ENCODE results near the gene OR2A2. TPM values are rescaled to one million over a fixed set of nuclear protein-coding genes. Genes with fewer than 3 reads are reported as not detected.

OR2A2 gene
- total and polyA plus RNA-seq, 7 experiments from 2014 or later, result not detected

- Histone ChIP-seq H3K27ac (ENCODE audit: low read depth, low read length) (no peak overlapping the region), H3K36me3 (ENCODE audit: control insufficient read depth in 2 of 3, insufficient read depth in 3 of 3, low read length in 3 of 3) (no peaks in the 10 kb centered on the region), H3K4me3 (ENCODE audit: low read length) (no peak overlapping the region), H3K4me1 (ENCODE audit: control insufficient read depth in 2 of 2, insufficient read depth in 2 of 2, low read length in 2 of 2) (no peaks in the 10 kb centered on the region), H3K9me3 (ENCODE audit: control insufficient read depth in 2 of 3, low read length in 3 of 3) (no peaks in the 10 kb centered on the region), H3K27me3 (ENCODE audit: control insufficient read depth in 2 of 2, insufficient read depth in 2 of 2, low read length in 2 of 2) (no peaks in the 10 kb centered on the region)
- intact Hi-C loops (cut with micrococcal nuclease), result no loop called here
- H3K4me1 Mint-ChIP-seq, result no peaks in the 10 kb centered on the region
- DNase-seq (no peak), ATAC-seq (no peak)
- H3K27me3 Mint-ChIP-seq, result peaks cover 0 to 10% (median 7%) of the 10 kb centered on the region in 5 donors
- no peak overlapping the region for H3K27ac Mint-ChIP-seq
- H3K36me3 Mint-ChIP-seq, result no peaks in the 10 kb centered on the region
- H3K9me3 Mint-ChIP-seq, result no peaks in the 10 kb centered on the region
- no peak overlapping the region for H3K4me3 Mint-ChIP-seq
- ChIA-PET POLR2A (no interaction called here), CTCF (no interaction called here)
Measured at GRCh38 chr7:144133307-144133706, 23.9 kb downstream of the OR2A2 start.

GRCh38 chr7:144134116-144134515 lies 24.7 kb downstream of the OR2A2 start:
- ChIA-PET POLR2A (no interaction called here), CTCF (no interaction called here)
- DNase-seq, result no peak
- no peak overlapping the region for H3K27ac Mint-ChIP-seq
- intact Hi-C loops (cut with micrococcal nuclease), result no loop called here
- Histone ChIP-seq H3K4me1 (ENCODE audit: control insufficient read depth in 2 of 2, insufficient read depth in 2 of 2, low read length in 2 of 2) (no peaks in the 10 kb centered on the region), H3K36me3 (ENCODE audit: control insufficient read depth in 2 of 3, insufficient read depth in 3 of 3, low read length in 3 of 3) (no peaks in the 10 kb centered on the region), H3K27ac (ENCODE audit: low read depth, low read length) (no peak overlapping the region), H3K27me3 (ENCODE audit: control insufficient read depth in 2 of 2, insufficient read depth in 2 of 2, low read length in 2 of 2) (no peaks in the 10 kb centered on the region), H3K9me3 (ENCODE audit: control insufficient read depth in 2 of 3, low read length in 3 of 3) (no peaks in the 10 kb centered on the region), H3K4me3 (ENCODE audit: low read length) (no peak overlapping the region)
- no peak for ATAC-seq
- H3K36me3 Mint-ChIP-seq, result no peaks in the 10 kb centered on the region
- H3K4me3 Mint-ChIP-seq, result no peak overlapping the region
- H3K27me3 Mint-ChIP-seq, result peaks cover 0 to 10% (median 5%) of the 10 kb centered on the region in 5 donors
- H3K4me1 Mint-ChIP-seq, result no peaks in the 10 kb centered on the region
- no peaks in the 10 kb centered on the region for H3K9me3 Mint-ChIP-seq

GRCh38 chr7:144137501-144137900 lies 28.1 kb downstream of the OR2A2 start:
- H3K4me1 Mint-ChIP-seq, result no peaks in the 10 kb centered on the region
- POLR2A ChIA-PET, result no interaction called here
- H3K9me3 Mint-ChIP-seq, result peaks cover 0 to 3% (median 0%) of the 10 kb centered on the region in 11 donors
- no peak overlapping the region for H3K4me3 Mint-ChIP-seq
- Histone ChIP-seq H3K9me3 (ENCODE audit: control insufficient read depth in 2 of 3, low read length in 3 of 3) (no peaks in the 10 kb centered on the region), H3K27ac (ENCODE audit: low read depth, low read length) (no peak overlapping the region), H3K36me3 (ENCODE audit: control insufficient read depth in 2 of 3, insufficient read depth in 3 of 3, low read length in 3 of 3) (no peaks in the 10 kb centered on the region), H3K4me1 (ENCODE audit: control insufficient read depth in 2 of 2, insufficient read depth in 2 of 2, low read length in 2 of 2) (no peaks in the 10 kb centered on the region), H3K27me3 (ENCODE audit: control insufficient read depth in 2 of 2, insufficient read depth in 2 of 2, low read length in 2 of 2) (no peaks in the 10 kb centered on the region), H3K4me3 (ENCODE audit: low read length) (no peak overlapping the region)
- no peaks in the 10 kb centered on the region for H3K36me3 Mint-ChIP-seq
- no peak overlapping the region for H3K27ac Mint-ChIP-seq
- CTCF ChIA-PET, result no interaction called here
- ATAC-seq (no peak), DNase-seq (no peak)
- peaks cover 0 to 14% (median 5%) of the 10 kb centered on the region in 5 donors for H3K27me3 Mint-ChIP-seq
- intact Hi-C loops (cut with micrococcal nuclease), result no loop called here

GRCh38 chr7:144142187-144142586 lies 32.8 kb downstream of the OR2A2 start:
- Histone ChIP-seq H3K4me1 (ENCODE audit: control insufficient read depth in 2 of 2, insufficient read depth in 2 of 2, low read length in 2 of 2) (no peaks in the 10 kb centered on the region), H3K9me3 (ENCODE audit: control insufficient read depth in 2 of 3, low read length in 3 of 3) (peaks cover 0 to 4% (median 0%) of the 10 kb centered on the region in 3 experiments), H3K27me3 (ENCODE audit: control insufficient read depth in 2 of 2, insufficient read depth in 2 of 2, low read length in 2 of 2) (no peaks in the 10 kb centered on the region), H3K27ac (ENCODE audit: low read depth, low read length) (no peak overlapping the region), H3K36me3 (ENCODE audit: control insufficient read depth in 2 of 3, insufficient read depth in 3 of 3, low read length in 3 of 3) (no peaks in the 10 kb centered on the region), H3K4me3 (ENCODE audit: low read length) (no peak overlapping the region)
- no peak for ATAC-seq
- no peaks in the 10 kb centered on the region for H3K4me1 Mint-ChIP-seq
- H3K36me3 Mint-ChIP-seq, result peaks cover 0 to 4% (median 0%) of the 10 kb centered on the region in 5 donors
- intact Hi-C loops (cut with micrococcal nuclease), result no loop called here
- POLR2A ChIA-PET, result no interaction called here
- H3K27ac Mint-ChIP-seq, result no peak overlapping the region
- DNase-seq, result no peak
- H3K27me3 Mint-ChIP-seq, result peaks cover 0 to 15% (median 5%) of the 10 kb centered on the region in 5 donors
- CTCF ChIA-PET, result no interaction called here
- no peak overlapping the region for H3K4me3 Mint-ChIP-seq
- H3K9me3 Mint-ChIP-seq, result peaks cover 2 to 26% (median 7%) of the 10 kb centered on the region in 11 donors

- peaks cover 11 to 47% (median 24%) of the 10 kb centered on the region in 11 donors for H3K9me3 Mint-ChIP-seq
- intact Hi-C loops (cut with micrococcal nuclease), result no loop called here
- H3K27me3 Mint-ChIP-seq, result peaks cover 0 to 27% (median 11%) of the 10 kb centered on the region in 5 donors
- Histone ChIP-seq H3K9me3 (ENCODE audit: control insufficient read depth in 2 of 3, low read length in 3 of 3) (peaks cover 0 to 17% (median 3%) of the 10 kb centered on the region in 3 experiments), H3K4me1 (ENCODE audit: control insufficient read depth in 2 of 2, insufficient read depth in 2 of 2, low read length in 2 of 2) (no peaks in the 10 kb centered on the region), H3K27ac (ENCODE audit: low read depth, low read length) (no peak overlapping the region), H3K4me3 (ENCODE audit: low read length) (no peak overlapping the region), H3K27me3 (ENCODE audit: control insufficient read depth in 2 of 2, insufficient read depth in 2 of 2, low read length in 2 of 2) (no peaks in the 10 kb centered on the region), H3K36me3 (ENCODE audit: control insufficient read depth in 2 of 3, insufficient read depth in 3 of 3, low read length in 3 of 3) (no peaks in the 10 kb centered on the region)
- DNase-seq (no peak), ATAC-seq (no peak)
- no peak overlapping the region for H3K27ac Mint-ChIP-seq
- H3K4me3 Mint-ChIP-seq, result no peak overlapping the region
- ChIA-PET CTCF (no interaction called here), POLR2A (no interaction called here)
- H3K4me1 Mint-ChIP-seq, result no peaks in the 10 kb centered on the region
- H3K36me3 Mint-ChIP-seq, result peaks cover 0 to 12% (median 10%) of the 10 kb centered on the region in 5 donors
Measured at GRCh38 chr7:144144426-144144825, 35.0 kb downstream of the OR2A2 start.

GRCh38 chr7:144148224-144148827 lies 38.9 kb downstream of the OR2A2 start:
- Histone ChIP-seq H3K36me3 (ENCODE audit: control insufficient read depth in 2 of 3, insufficient read depth in 3 of 3, low read length in 3 of 3) (no peaks in the 10 kb centered on the region), H3K27ac (ENCODE audit: low read depth, low read length) (no peak overlapping the region), H3K9me3 (ENCODE audit: control insufficient read depth in 2 of 3, low read length in 3 of 3) (peaks cover 0 to 17% (median 3%) of the 10 kb centered on the region in 3 experiments), H3K4me1 (ENCODE audit: control insufficient read depth in 2 of 2, insufficient read depth in 2 of 2, low read length in 2 of 2) (no peaks in the 10 kb centered on the region), H3K4me3 (ENCODE audit: low read length) (no peak overlapping the region), H3K27me3 (ENCODE audit: control insufficient read depth in 2 of 2, insufficient read depth in 2 of 2, low read length in 2 of 2) (no peaks in the 10 kb centered on the region)
- Mint-ChIP-seq H3K9me3 (peaks cover 12 to 67% (median 39%) of the 10 kb centered on the region in 11 donors), H3K36me3 (peaks cover 0 to 12% (median 10%) of the 10 kb centered on the region in 5 donors), H3K27ac (no peak overlapping the region), H3K27me3 (peaks cover 0 to 46% (median 29%) of the 10 kb centered on the region in 5 donors), H3K4me3 (no peak overlapping the region), H3K4me1 (no peaks in the 10 kb centered on the region)
- DNase-seq (no peak), ATAC-seq (no peak)
- ChIA-PET POLR2A (no interaction called here), CTCF (no interaction called here)
- intact Hi-C loops (cut with micrococcal nuclease), result no loop called here

- no peaks in the 10 kb centered on the region for H3K27me3 ChIP-seq (ENCODE audit: control insufficient read depth in 2 of 2, insufficient read depth in 2 of 2, low read length in 2 of 2)
- Mint-ChIP-seq H3K36me3 (no peaks in the 10 kb centered on the region), H3K4me3 (no peak overlapping the region), H3K9me3 (no peaks in the 10 kb centered on the region), H3K4me1 (no peaks in the 10 kb centered on the region), H3K27ac (no peak overlapping the region), H3K27me3 (peaks cover 6 to 25% (median 18%) of the 10 kb centered on the region in 5 donors)
- ATAC-seq (no peak), DNase-seq (no peak)
- H3K4me1 ChIP-seq (ENCODE audit: control insufficient read depth in 2 of 2, insufficient read depth in 2 of 2, low read length in 2 of 2), result no peaks in the 10 kb centered on the region
- intact Hi-C loops (cut with micrococcal nuclease), result no loop called here
- ChIA-PET POLR2A (no interaction called here), CTCF (no interaction called here)
- no peak overlapping the region for H3K27ac ChIP-seq (ENCODE audit: low read depth, low read length)
- H3K9me3 ChIP-seq (ENCODE audit: control insufficient read depth in 2 of 3, low read length in 3 of 3), result no peaks in the 10 kb centered on the region
- no peak overlapping the region for H3K4me3 ChIP-seq (ENCODE audit: low read length)
- H3K36me3 ChIP-seq (ENCODE audit: control insufficient read depth in 2 of 3, insufficient read depth in 3 of 3, low read length in 3 of 3), result no peaks in the 10 kb centered on the region
Measured at GRCh38 chr7:144158861-144159260, 49.5 kb downstream of the OR2A2 start.
